HG03558 (cell line): Measurements from ENCODE around the gene STON1.
"Not testable (repeated sequence)": the region's sequence is repeated elsewhere in the genome, so short reads cannot be mapped to it uniquely, and the experiment has no call there.

ENCODE experiments used
- ATAC-seq: cut with Tn5 transposase; IDR thresholded peaks from one replicate; pipeline ENCODE4 v1.9.1; 2021; ENCODE audit warnings: moderate number of reproducible peaks; ENCODE audit not compliant: unreplicated experiment; ENCODE audit errors: extremely low read depth

STON1 gene

GRCh38 chr2:48530033-48530811 is at the start of gene STON1:
Gene STON1 (plus strand): TSS chr2:48530154. CDS start chr2:48580634, 50,480 bp downstream.
- no peak for ATAC-seq

DNA sequence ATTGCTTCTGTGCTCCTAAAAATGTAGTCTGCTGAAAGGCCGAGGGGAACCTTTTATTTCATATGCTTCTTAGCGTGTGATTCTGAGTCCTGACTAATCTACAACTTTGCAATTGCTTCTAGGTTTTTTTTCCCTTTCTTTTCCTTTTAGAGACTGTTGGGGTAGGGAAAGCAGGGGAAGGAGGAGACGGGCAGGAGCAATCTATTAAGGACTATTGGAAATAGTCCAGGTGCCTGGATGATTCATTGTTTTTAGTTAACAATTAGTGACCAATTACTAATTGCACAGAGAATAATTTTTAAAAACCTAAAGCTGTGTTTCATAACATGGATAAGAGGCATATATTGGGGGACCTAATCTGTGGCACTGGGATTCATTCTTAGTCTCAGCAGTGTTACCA is 49.4 kb upstream of the STON1 start:
- ATAC-seq, result no peak

DNA sequence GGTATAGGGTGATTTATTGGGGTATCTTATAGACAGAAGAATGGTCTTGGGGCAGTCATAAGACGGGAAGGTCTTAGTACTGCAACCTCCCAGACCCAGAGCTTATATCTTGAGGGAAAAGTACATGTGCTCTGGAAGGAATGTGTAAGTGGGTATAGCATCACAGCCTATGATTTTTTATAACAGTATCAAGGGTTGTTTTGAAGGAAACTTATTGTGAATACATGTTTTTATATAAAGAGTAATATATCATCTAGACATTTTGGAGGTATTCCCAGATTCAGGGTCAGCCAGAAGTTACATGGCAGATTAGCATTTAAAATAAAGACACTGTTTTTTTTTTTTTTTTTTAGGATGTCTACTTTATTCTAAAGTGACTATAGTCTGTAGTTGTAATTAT is 47.6 kb upstream of the STON1 start:
- no peak for ATAC-seq

DNA sequence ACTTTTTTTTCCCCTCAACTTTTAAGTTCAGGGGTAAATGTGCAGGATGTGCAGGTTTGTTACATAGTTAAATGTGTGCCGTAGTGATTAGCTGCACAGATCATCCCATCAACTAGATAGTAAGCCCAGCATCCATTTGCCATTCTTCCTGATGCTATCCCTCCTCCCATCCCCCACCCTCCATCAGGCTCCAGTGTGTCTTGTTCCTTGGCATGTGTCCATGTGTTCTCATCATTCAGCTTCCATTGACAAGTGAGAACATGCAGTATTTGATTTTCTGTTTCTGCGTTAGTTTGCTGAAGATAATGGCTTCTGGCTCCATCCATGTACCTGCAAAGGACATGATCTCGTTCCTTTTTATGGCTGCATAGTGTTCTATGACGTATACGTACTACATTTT is 47.2 kb upstream of the STON1 start:
- ATAC-seq, result no peak

- ATAC-seq, result no peak
Measured at GRCh38 chr2:48483506-48483905, 46.4 kb upstream of the STON1 start.

- no peak for ATAC-seq
Measured at GRCh38 chr2:48483916-48484315, 46.0 kb upstream of the STON1 start.

- no peak for ATAC-seq
Measured at GRCh38 chr2:48488545-48488944, 41.4 kb upstream of the STON1 start.

GRCh38 chr2:48496849-48497248 is 33.1 kb upstream of the STON1 start:
- ATAC-seq, result no peak

GRCh38 chr2:48504647-48505327 is 25.2 kb upstream of the STON1 start:
- no peak for ATAC-seq

DNA sequence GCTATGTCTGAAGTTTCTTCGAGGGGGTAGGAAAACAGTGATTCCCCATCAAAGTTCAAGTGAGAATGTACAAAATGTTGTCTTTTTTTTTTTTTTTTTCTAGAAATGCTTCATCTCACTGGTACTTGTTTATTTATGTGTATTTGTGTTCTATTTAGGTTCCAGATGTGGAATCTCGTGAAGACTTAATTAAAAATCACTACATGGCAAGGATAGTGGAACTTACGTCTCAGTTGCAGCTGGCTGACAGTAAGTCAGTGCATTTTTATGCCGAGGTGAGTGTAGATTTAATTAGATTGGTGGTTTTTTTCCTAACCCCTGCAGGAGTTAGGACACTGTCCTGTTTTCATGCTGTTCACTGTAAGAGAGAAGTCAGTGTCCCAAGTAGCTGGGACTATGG is 22.8 kb upstream of the STON1 start:
- ATAC-seq, result no peak

DNA sequence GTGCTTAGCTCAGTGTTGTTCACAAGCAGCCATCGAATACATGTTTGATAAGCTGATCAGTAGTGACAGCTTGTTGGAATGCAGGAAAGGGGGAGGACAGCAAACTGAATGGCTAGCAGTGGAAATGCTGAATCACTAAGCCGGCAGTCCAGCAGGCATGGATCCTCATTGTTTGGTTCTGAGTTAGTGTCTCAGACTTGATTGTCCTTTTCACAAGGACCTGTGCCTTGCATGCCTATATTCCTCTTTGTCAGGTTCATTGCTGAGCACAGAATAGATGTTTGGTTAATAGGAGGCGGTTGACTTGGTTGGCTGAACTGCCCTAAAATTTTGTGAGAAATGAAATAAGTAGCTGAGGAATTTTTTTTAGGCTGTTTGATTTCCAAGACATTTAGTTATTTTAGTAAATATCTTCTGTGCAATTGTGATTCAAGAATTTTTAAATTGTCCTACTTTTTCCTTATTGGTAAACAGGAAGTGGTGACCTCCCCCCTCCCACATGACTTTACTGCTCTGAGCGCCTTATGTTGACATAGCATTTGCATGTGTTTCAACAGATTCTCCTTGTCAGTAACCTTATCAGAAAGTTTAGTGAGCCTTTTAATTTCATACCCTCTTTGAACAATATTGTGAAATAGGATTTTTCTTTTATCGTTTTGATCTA is 21.4 kb upstream of the STON1 start:
- ATAC-seq, result no peak

- ATAC-seq, result no peak
Measured at GRCh38 chr2:48510329-48510728, 19.6 kb upstream of the STON1 start.

- ATAC-seq, result no peak
Measured at GRCh38 chr2:48511849-48512470, 18.0 kb upstream of the STON1 start.

GRCh38 chr2:48512571-48512970 is 17.4 kb upstream of the STON1 start:
- ATAC-seq, result no peak

DNA sequence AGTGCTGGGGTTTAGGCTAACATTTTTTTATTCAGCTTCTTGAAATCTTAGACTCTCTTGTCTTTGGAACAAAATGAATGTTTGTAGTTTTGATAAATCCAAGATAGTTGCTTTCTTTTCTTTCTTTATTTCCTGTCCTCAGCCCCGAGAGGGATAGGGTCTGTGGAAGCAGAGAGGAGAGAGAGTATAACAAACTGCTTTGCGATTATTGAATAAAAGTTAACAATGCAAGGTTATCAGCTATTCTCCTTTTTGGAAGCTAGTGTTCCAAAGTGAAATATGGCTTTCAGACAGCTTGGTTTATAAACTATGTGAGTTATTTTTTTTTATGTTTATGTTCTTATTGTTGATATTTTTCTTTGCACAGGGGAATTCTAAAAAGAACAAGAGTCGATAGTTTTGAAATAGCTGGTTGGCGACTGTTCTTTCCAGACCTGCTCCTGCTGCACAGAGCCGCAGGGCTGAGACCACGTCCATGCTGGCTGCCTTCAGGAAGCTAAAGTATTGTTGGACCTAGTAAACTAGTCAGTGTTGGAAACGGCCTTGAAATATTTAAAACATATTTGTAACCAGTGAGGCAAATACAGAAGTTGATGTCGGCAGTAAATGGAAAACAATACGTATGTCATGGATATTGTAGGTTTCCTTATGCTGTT is 15.5 kb upstream of the STON1 start:
- ATAC-seq, result no peak

- ATAC-seq, result no peak
Measured at GRCh38 chr2:48515513-48515985, 14.4 kb upstream of the STON1 start.

GRCh38 chr2:48519593-48519992 is 10.4 kb upstream of the STON1 start:
- no peak for ATAC-seq

DNA sequence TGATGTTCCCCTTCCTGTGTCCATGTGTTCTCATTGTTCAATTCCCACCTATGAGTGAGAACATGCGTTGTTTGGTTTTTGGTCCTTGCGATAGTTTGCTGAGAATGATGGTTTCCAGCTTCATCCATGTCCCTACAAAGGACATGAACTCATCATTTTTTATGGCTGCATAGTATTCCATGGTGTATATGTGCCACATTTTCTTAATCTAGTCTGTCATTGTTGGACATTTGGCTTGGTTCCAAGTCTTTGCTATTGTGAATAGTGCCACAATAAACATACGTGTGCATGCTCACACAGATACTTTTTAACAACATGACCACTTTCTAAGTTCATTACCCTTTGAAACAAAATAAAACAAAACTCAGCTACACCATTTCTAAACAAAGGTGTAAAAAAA is 5.2 kb upstream of the STON1 start:
- ATAC-seq, result not testable (repeated sequence)

DNA sequence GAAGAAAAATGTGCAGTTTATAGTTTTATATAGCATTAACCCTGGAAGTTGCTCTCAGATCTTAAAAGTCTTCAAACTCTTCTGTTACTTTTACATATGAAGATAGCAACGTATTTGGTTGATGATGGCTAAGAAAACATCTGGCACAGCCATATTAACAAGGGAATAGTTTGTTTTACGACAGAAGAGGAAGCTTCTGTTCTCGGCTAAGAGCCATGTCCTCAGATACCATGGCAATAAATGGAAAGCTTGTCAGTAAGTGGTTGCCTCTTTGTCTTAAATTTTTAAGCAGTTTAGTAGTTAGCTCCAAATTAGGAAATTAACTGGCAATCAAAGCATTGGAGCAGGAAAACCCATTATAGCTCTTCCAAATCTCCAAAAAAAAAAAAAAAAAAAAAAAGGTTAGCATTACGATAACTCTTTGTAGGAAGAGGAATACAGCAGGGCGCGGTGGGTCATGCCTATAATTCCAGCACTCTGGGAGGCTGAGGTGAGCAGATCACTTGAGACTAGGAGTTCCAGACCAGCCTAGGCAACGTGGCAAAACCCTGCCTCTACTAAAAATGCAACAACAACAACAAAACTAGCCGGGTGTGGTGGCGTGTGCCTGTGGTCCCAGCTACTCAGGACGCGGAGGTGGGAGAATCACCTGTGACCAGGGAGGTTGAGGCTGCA is 4.5 kb upstream of the STON1 start:
- ATAC-seq, result no peak
